Spinal cord (tissue), 10 donors: ENCODE results near the gene ASS1. TPM values are rescaled to one million over a fixed set of nuclear protein-coding genes. Genes with fewer than 3 reads are reported as not detected.

Experiments
- DNase-seq, 6 donors: peaks; one replicate each; pipeline versions ENCODE4 v3.0.0 to v3.0.0-alpha.2; 2013 to 2015; ENCODE audit warnings: low spot score in 6 of 6, low read depth in 4 of 6
- H3K27ac ChIP-seq: one replicate; pipeline ENCODE4 v1.5.1; 2013; ENCODE audit warnings: low read depth, low read length, control low read depth
- H3K27me3 ChIP-seq: one replicate; pipeline ENCODE4 v1.6.1; 2013; ENCODE audit warnings: low read length; ENCODE audit not compliant: control insufficient read depth, insufficient read depth
- H3K36me3 ChIP-seq: one replicate; pipeline ENCODE4 v1.6.1; 2013; ENCODE audit warnings: low read length; ENCODE audit not compliant: control insufficient read depth, insufficient read depth
- H3K4me1 ChIP-seq: one replicate; pipeline ENCODE4 v1.6.1; 2013; ENCODE audit warnings: low read length; ENCODE audit not compliant: control insufficient read depth, insufficient read depth
- H3K4me3 ChIP-seq: one replicate; pipeline ENCODE4 v1.5.1; 2013; ENCODE audit warnings: low read depth, low read length, control low read depth
- H3K9me3 ChIP-seq: one replicate; pipeline ENCODE4 v1.6.1; 2013; ENCODE audit warnings: low read length; ENCODE audit not compliant: control insufficient read depth, insufficient read depth
- WGBS: methylation state at CpG from one replicate; pipeline ENCODE4 v1.1.5; 2013; ENCODE audit warnings: missing lambda C conversion rate; ENCODE audit not compliant: insufficient coverage; 5-methylcytosine and 5-hydroxymethylcytosine counted together
- polyA plus RNA-seq, 2 donors: library from polyadenylated mRNA; unstranded; fragments of 120-200 nt; gene quantifications; one replicate each; pipeline ENCODE4 v1.2.1, GENCODE V29; 2013; ENCODE audit not compliant: insufficient read length in 2 of 2
- total RNA-seq, 2 donors: library from RNA; depleted of rRNA in 1 of 2; stranded (reverse); fragments of 120-200 nt in 1 of 2; fragments of >200 nt in 1 of 2; gene quantifications; one replicate each; pipeline versions ENCODE4 v1.2.3 to v1.2.4, GENCODE V29; 2013 to 2014
- donor health status: healthy.

The ASS1 gene
- total and polyA plus RNA-seq, 4 donors: 40.2 to 234 (median 62.9) TPM

DNA sequence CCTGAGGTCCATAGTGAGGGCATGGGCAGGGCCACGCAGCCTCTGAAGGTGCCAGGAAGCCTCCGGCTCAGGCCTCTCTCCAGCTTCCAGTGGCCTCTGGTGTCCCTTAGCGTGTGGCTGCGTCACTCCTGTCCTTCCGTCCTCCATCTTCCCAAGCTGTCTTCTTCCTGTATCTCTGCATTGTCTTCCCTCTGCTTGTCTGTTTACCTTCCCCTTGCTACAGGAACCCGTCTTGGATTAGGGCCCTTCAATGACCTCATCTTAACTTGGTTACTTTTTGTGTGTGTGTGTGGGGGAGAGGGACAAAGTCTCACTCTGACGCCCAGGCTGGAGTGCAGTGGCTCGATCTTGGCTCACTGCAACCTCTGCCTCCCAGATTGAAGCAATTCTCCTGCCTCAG lies 14.4 kb downstream of the ASS1 start:
- no peak overlapping the region for H3K4me3 ChIP-seq
- H3K27ac ChIP-seq: no peak overlapping the region
- H3K36me3 ChIP-seq: peaks cover 3% of the 10 kb centered on the region
- H3K4me1 ChIP-seq: peaks cover 16% of the 10 kb centered on the region
- no peak for DNase-seq
- WGBS: 78% methylated on average over 7 of the region's 8 CpGs
- H3K27me3 ChIP-seq: peaks cover 40% of the 10 kb centered on the region
- no peaks in the 10 kb centered on the region for H3K9me3 ChIP-seq

DNA sequence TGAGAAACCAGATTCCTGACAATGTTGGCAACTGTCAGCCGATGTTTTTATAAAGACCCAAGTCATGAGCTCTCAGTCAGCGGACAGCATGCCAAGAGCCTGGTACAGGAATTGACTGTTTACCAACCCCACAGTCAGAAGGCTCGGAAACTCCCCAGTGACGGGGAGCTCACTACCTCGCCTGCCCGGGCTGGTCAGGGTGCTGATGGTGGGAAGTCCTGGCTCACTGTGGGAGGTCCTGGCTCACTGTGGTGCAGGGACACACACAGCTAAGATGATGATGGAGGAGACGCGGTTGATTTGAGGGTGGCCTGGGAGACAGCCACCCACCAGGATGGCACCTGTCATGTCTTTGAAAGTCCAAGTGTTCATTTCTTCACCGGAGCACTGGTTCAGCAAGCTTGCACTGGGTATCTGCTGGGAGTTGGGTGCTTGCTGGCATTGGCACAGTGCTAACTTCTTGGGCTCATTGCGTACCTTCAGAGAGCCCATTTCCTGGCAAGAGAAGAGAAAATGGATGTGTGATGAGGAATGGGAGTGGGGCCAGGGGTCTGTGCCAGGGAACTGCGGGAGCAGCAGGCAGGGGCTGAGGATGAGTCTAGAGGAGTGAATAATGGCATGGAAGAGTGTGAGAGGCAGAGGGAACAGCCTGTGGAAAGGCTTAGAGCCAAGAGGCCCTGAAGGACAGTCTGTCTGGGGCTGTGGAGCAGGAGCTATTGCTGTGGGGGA lies 15.3 kb downstream of the ASS1 start:
- 63% methylated on average over 10 of the region's 11 CpGs for WGBS
- Histone ChIP-seq H3K4me1 (peaks cover 16% of the 10 kb centered on the region), H3K4me3 (no peak overlapping the region), H3K27me3 (peaks cover 45% of the 10 kb centered on the region), H3K27ac (no peak overlapping the region), H3K9me3 (no peaks in the 10 kb centered on the region), H3K36me3 (peaks cover 4% of the 10 kb centered on the region)
- DNase-seq: no peak

GRCh38 chr9:130461218-130461630 lies 16.5 kb downstream of the ASS1 start:
- Histone ChIP-seq H3K9me3 (no peaks in the 10 kb centered on the region), H3K27me3 (peaks cover 53% of the 10 kb centered on the region), H3K4me3 (no peak overlapping the region), H3K27ac (no peak overlapping the region), H3K4me1 (peaks cover 26% of the 10 kb centered on the region), H3K36me3 (peaks cover 10% of the 10 kb centered on the region)
- DNase-seq: peak in 3 of 6 donors; percentile 61 to 89 (median 87)
- WGBS: 6% methylated on average over 13 of the region's 22 CpGs

- WGBS: no CpG with 5 or more reads among the region's 11 CpGs
- DNase-seq: no peak
- peaks cover 58% of the 10 kb centered on the region for H3K27me3 ChIP-seq
- no peaks in the 10 kb centered on the region for H3K9me3 ChIP-seq
- H3K4me3 ChIP-seq: no peak overlapping the region
- peaks cover 12% of the 10 kb centered on the region for H3K36me3 ChIP-seq
- no peak overlapping the region for H3K27ac ChIP-seq
- H3K4me1 ChIP-seq: peaks cover 31% of the 10 kb centered on the region
Measured at GRCh38 chr9:130461731-130462130, 17.0 kb downstream of the ASS1 start.

- peaks cover 70% of the 10 kb centered on the region for H3K27me3 ChIP-seq
- H3K4me1 ChIP-seq: peaks cover 43% of the 10 kb centered on the region
- no peaks in the 10 kb centered on the region for H3K9me3 ChIP-seq
- H3K4me3 ChIP-seq: no peak overlapping the region
- peaks cover 13% of the 10 kb centered on the region for H3K36me3 ChIP-seq
- 77% methylated on average over 25 of the region's 27 CpGs for WGBS
- no peak overlapping the region for H3K27ac ChIP-seq
- no peak for DNase-seq
Measured at GRCh38 chr9:130462685-130463540, 18.2 kb downstream of the ASS1 start.

DNA sequence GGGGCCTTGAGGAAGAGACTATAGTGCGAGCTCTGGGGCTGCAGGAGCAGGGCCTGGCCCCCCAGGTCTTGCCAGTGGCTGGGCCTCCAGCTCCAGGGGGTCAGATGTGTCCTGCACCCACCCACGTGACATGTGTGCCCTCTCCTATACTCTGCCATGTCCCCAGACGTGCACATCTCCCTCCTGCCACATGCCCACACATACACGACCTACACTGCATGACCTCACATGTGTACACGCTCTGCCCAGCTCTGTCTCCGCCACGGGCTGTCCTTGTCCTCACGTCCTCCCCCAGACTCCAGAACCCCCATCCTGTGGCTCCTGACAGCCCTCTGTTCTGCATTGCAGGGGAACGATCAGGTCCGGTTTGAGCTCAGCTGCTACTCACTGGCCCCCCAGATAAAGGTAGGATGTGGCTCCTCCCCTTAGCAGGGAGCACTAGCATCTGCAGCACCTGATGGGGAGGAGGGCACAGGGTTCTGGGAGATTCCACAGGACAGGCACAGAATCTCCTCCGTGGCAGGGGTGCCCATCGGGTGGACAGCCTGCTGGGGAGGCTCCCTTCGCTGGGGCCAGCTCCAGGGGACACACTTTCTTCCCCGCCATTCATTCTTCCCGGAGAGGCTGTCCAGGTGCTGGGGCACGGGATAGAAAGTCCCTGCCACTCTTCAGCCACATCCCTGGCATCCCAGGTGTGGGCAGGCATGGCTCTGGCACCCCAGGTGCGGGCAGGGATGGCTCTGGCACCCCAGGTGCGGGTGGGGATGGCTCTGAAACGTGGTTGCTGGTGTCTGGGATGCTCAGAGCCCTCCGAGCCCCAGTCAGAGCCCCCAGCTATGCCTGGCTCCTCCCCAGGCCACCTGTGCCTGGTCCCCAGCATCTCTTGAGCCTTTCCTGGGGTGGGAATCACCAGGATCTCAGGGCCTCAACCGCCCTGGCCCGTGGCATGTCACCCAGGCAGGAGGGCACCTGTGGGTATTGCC lies 19.3 kb downstream of the ASS1 start:
- Histone ChIP-seq H3K27ac (no peak overlapping the region), H3K4me3 (no peak overlapping the region), H3K27me3 (peaks cover 75% of the 10 kb centered on the region), H3K4me1 (peaks cover 49% of the 10 kb centered on the region), H3K9me3 (no peaks in the 10 kb centered on the region), H3K36me3 (peaks cover 13% of the 10 kb centered on the region)
- 87% methylated on average over 22 of the region's 22 CpGs for WGBS
- no peak for DNase-seq

GRCh38 chr9:130465383-130466096 lies 20.8 kb downstream of the ASS1 start:
- no peak overlapping the region for H3K4me3 ChIP-seq

DNA sequence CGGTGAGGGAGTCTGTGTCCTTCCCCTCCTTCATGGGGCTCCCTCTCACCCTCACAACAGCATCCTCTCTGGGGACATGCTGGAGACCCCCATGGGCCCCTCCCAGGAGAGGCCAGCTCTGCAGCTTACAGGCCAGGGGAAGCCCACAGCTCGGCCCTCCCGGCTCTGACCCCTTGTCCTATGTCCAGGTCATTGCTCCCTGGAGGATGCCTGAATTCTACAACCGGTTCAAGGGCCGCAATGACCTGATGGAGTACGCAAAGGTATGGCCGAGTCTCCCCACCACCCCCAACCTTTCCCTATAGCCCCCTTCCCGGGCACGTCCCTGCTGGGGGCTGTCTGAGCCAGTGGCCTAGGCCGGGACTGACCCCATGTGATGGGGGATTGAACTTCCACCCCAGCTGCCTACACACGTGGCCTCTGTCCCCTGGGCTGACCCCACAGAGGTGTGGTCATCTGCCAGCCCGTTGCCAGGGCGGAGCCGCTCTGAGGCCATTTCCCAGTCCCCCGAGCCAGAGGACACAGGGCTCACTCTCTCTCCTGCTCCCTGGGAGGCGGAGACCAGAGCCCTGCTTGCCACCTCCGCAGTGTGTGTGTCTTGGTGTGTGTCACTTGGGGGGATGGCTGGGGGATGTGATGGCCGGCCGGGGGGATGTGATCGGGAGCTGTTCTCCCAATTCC lies 21.9 kb downstream of the ASS1 start:
- peaks cover 17% of the 10 kb centered on the region for H3K36me3 ChIP-seq
- no peak for DNase-seq
- H3K27ac ChIP-seq: no peak overlapping the region
- peaks cover 64% of the 10 kb centered on the region for H3K4me1 ChIP-seq
- 32% methylated on average over 13 of the region's 20 CpGs for WGBS
- no peak overlapping the region for H3K4me3 ChIP-seq
- H3K27me3 ChIP-seq: peaks cover 68% of the 10 kb centered on the region
- no peaks in the 10 kb centered on the region for H3K9me3 ChIP-seq

More at GRCh38 chr9:130465383-130466096, 20.8 kb downstream of the ASS1 start:
- Histone ChIP-seq H3K27me3 (peaks cover 78% of the 10 kb centered on the region), H3K27ac (no peak overlapping the region), H3K9me3 (no peaks in the 10 kb centered on the region), H3K36me3 (peaks cover 13% of the 10 kb centered on the region), H3K4me1 (peaks cover 58% of the 10 kb centered on the region)
- WGBS: 57% methylated on average over 13 of the region's 16 CpGs
- DNase-seq: no peak
